ENCODE measurements around the gene CDH3. TPM values are rescaled to one million over a fixed set of nuclear protein-coding genes. Genes with fewer than 3 reads are reported as not detected.

Gene CDH3
- total RNA-seq, 4 donors from 2014 or later: 36.8 to 192 (median 95.0) TPM

DNA sequence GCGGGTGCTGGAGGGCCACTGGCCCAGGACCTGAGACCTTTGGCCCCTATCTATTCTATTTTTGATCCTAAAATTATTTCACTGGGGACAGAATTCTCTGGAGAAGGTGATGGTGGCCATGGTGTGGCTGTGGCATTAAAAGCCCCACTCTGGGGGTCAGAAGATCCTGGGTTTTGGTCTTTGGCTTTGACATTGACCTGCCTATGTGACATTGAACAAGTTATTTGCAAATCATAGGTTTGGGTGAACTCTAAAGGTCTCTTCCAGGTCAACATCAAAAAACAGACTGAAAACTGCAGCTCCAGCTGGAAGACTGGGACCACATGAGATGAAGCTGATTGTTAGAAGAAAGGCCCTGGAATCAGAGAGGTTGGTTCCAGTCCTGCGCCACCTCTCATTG is 89.7 kb downstream of the CDH3 start:
- no peak for DNase-seq
- TF ChIP-seq POLR2A (IDR thresholded peaks at IDR 0.05): no peak
- TF ChIP-seq, protein P1, sequence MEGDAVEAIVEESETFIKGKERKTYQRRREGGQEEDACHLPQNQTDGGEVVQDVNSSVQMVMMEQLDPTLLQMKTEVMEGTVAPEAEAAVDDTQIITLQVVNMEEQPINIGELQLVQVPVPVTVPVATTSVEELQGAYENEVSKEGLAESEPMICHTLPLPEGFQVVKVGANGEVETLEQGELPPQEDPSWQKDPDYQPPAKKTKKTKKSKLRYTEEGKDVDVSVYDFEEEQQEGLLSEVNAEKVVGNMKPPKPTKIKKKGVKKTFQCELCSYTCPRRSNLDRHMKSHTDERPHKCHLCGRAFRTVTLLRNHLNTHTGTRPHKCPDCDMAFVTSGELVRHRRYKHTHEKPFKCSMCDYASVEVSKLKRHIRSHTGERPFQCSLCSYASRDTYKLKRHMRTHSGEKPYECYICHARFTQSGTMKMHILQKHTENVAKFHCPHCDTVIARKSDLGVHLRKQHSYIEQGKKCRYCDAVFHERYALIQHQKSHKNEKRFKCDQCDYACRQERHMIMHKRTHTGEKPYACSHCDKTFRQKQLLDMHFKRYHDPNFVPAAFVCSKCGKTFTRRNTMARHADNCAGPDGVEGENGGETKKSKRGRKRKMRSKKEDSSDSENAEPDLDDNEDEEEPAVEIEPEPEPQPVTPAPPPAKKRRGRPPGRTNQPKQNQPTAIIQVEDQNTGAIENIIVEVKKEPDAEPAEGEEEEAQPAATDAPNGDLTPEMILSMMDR (IDR thresholded peaks at IDR 0.05): no peak
- Histone ChIP-seq H3K27ac (no peak overlapping the region), H3K36me3 (no peaks in the 10 kb centered on the region), H3K9me3 (no peaks in the 10 kb centered on the region), H3K4me3 (no peak overlapping the region), H3K27me3 (peaks cover 0 to 41% (median 5%) of the 10 kb centered on the region in 4 donors), H3K4me1 (peaks cover 9 to 49% (median 19%) of the 10 kb centered on the region in 3 donors)
- intact Hi-C loops (cut with DNase I): no loop called here
- WGBS, 2 donors: 80 to 94% methylated on average over 2 of the region's 2 CpGs

DNA sequence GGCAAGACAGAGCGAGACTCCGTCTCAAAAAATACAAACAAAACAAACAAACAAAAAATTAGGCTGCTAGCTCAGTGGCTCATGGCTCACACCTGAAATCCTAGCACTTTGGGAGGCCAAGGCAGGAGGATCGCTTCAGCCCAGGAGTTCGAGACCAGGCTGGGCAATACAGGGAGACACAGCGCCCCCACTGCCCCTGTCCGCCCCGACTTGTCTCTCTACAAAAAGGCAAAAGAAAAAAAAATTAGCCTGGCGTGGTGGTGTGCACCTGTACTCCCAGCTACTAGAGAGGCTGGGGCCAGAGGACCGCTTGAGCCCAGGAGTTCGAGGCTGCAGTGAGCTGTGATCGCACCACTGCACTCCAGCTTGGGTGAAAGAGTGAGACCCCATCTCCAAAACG is 91.5 kb downstream of the CDH3 start:
- intact Hi-C loops (cut with DNase I): no loop called here
- 75 to 76% methylated on average over 10 to 12 of the region's 12 CpGs for WGBS, 2 donors
- H3K4me3 ChIP-seq: peak overlapping the region; percentile 61 to 79 (median 74)
- DNase-seq: no peak
- H3K9me3 ChIP-seq: no peaks in the 10 kb centered on the region
- H3K27ac ChIP-seq: peak overlapping the region in 3 of 4 donors; percentile 53 to 98 (median 93)
- peaks cover 19 to 65% (median 19%) of the 10 kb centered on the region in 3 donors for H3K4me1 ChIP-seq
- no peak for TF ChIP-seq POLR2A (IDR thresholded peaks at IDR 0.05)
- TF ChIP-seq, protein P1 (IDR thresholded peaks at IDR 0.05): no peak
- H3K27me3 ChIP-seq: peaks cover 0 to 41% (median 5%) of the 10 kb centered on the region in 4 donors
- H3K36me3 ChIP-seq: peaks cover 0 to 11% (median 0%) of the 10 kb centered on the region in 3 donors

DNA sequence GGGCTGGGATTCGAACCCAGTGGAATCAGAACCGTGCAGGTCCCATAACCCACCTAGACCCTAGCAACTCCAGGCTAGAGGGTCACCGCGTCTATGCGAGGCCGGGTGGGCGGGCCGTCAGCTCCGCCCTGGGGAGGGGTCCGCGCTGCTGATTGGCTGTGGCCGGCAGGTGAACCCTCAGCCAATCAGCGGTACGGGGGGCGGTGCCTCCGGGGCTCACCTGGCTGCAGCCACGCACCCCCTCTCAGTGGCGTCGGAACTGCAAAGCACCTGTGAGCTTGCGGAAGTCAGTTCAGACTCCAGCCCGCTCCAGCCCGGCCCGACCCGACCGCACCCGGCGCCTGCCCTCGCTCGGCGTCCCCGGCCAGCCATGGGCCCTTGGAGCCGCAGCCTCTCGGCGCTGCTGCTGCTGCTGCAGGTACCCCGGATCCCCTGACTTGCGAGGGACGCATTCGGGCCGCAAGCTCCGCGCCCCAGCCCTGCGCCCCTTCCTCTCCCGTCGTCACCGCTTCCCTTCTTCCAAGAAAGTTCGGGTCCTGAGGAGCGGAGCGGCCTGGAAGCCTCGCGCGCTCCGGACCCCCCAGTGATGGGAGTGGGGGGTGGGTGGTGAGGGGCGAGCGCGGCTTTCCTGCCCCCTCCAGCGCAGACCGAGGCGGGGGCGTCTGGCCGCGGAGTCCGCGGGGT is 92.1 kb downstream of the CDH3 start, which contains the start of gene CDH1:
CDH1 (plus strand) TSS at position 247 of the 684 bp plus-strand sequence; CDS start at position 371, 124 bp downstream.
- intact Hi-C loops (cut with DNase I): no loop called here
- Histone ChIP-seq H3K4me1 (peaks cover 15 to 65% (median 18%) of the 10 kb centered on the region in 3 donors), H3K36me3 (peaks cover 0 to 11% (median 0%) of the 10 kb centered on the region in 3 donors), H3K9me3 (no peaks in the 10 kb centered on the region), H3K27ac (peak within 1 kb of the TSS; percentile 83 to 98 (median 92)), H3K4me3 (peak within 1 kb of the TSS; percentile 61 to 79 (median 74)), H3K27me3 (peaks cover 0 to 41% (median 5%) of the 10 kb centered on the region in 4 donors)
- 7% methylated on average over 29 of the region's 63 CpGs; no CpG with 5 or more reads in 1 of the 2 donors for whole genome bisulfite sequencing, 2 donors
- no peak for DNase-seq
- TF ChIP-seq, protein P1 (IDR thresholded peaks at IDR 0.05): no peak
- TF ChIP-seq POLR2A (IDR thresholded peaks at IDR 0.05): peak in 3 of 4 donors; percentile 82 to 91 (median 82)

DNA sequence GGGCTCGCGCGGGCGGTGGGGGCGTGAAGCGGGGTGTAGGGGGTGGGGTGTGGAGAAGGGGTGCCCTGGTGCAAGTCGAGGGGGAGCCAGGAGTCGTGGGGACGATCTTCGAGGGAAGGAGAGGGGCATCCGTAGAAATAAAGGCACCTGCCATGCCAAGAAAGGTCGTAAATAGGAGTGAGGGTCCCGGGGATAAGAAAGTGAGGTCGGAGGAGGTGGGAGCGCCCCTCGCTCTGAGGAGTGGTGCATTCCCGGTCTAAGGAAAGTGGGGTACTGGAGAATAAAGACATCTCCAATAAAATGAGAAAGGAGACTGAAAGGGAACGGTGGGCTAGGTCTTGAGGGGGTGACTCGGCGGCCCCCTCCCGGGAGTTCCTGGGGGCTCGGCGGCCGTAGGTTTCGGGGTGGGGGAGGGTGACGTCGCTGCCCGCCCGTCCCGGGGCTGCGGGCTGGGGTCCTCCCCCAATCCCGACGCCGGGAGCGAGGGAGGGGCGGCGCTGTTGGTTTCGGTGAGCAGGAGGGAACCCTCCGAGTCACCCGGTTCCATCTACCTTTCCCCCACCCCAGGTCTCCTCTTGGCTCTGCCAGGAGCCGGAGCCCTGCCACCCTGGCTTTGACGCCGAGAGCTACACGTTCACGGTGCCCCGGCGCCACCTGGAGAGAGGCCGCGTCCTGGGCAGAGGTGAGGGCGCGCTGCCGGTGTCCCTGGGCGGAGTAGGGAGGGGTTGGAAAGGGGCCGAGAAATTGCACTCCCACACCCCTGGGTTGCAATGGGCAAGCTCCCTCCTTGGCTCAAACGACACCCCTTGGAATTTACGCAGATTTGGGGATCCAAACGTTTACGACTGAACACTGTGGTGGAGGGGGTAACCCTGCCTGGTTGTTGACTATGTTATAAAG is 92.9 kb downstream of the CDH3 start:
- 3 to 9% methylated on average over 26 of the region's 58 CpGs for WGBS, 2 donors
- no peak for TF ChIP-seq POLR2A (IDR thresholded peaks at IDR 0.05)
- TF ChIP-seq, protein P1 (IDR thresholded peaks at IDR 0.05): peak in 4 of 6 experiments; percentile 14 to 33 (median 28)
- Histone ChIP-seq H3K4me1 (peaks cover 14 to 65% (median 21%) of the 10 kb centered on the region in 3 donors), H3K9me3 (no peaks in the 10 kb centered on the region), H3K36me3 (peaks cover 0 to 11% (median 0%) of the 10 kb centered on the region in 3 donors), H3K27me3 (peaks cover 0 to 41% (median 5%) of the 10 kb centered on the region in 4 donors), H3K27ac (peak overlapping the region; percentile 83 to 98 (median 92)), H3K4me3 (peak overlapping the region; percentile 61 to 79 (median 74))
- intact Hi-C loops (cut with DNase I): no loop called here
- no peak for DNase-seq

Data from esophagus squamous epithelium (tissue), 5 donors.